ENCODE measurements around the gene CXCR3. TPM values are rescaled to one million over a fixed set of nuclear protein-coding genes. Genes with fewer than 3 reads are reported as not detected.
A peak's percentile ranks its signal among the peaks of the same experiment; 100 is the strongest.
"Not testable (repeated sequence)": the region's sequence is repeated elsewhere in the genome, so short reads cannot be mapped to it uniquely, and the experiment has no call there.

The CXCR3 gene
- total RNA-seq, 1 donor from 2014 or later, result not detected

DNA sequence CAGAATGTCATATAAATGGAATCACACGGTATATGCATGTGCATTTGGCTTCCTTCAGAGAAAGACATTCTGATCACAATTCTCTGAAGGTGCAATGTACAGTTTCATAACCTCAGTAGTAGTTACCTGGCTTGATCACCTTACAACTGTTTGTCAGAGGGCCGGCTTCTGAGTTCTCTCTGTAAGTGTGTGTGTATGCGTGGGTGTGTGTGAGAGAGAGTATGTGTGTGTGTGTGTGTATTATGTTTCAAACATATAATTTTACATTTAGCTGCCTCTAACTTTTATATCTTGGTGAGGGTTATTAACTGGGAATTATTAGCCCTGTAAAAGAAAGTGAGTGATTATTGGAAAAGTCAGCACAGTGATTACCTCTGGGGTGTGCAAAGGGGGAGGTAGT lies 41.0 kb upstream of the CXCR3 start:
- H3K27me3 Mint-ChIP-seq, result no peaks in the 10 kb centered on the region
- DNase-seq (ENCODE audit: extremely low spot score, unreplicated experiment), result no peak
- H3K4me1 Mint-ChIP-seq (ENCODE audit: unreplicated experiment), result no peaks in the 10 kb centered on the region
- H3K36me3 Mint-ChIP-seq, result no peaks in the 10 kb centered on the region
- no peak overlapping the region for H3K27ac Mint-ChIP-seq
- no peak for TF ChIP-seq CTCF (conservative IDR thresholded peaks at IDR 0.05)
- H3K9me3 Mint-ChIP-seq, result no peaks in the 10 kb centered on the region
- H3K4me3 Mint-ChIP-seq, result no peak overlapping the region

GRCh38 chrX:71657267-71657666 lies 39.0 kb upstream of the CXCR3 start:
- H3K9me3 Mint-ChIP-seq, result no peaks in the 10 kb centered on the region
- no peak overlapping the region for H3K4me3 Mint-ChIP-seq
- no peak for DNase-seq (ENCODE audit: extremely low spot score, unreplicated experiment)
- TF ChIP-seq CTCF (conservative IDR thresholded peaks at IDR 0.05), result no peak
- H3K4me1 Mint-ChIP-seq (ENCODE audit: unreplicated experiment), result no peaks in the 10 kb centered on the region
- H3K27ac Mint-ChIP-seq, result no peak overlapping the region
- H3K27me3 Mint-ChIP-seq, result no peaks in the 10 kb centered on the region
- no peaks in the 10 kb centered on the region for H3K36me3 Mint-ChIP-seq

DNA sequence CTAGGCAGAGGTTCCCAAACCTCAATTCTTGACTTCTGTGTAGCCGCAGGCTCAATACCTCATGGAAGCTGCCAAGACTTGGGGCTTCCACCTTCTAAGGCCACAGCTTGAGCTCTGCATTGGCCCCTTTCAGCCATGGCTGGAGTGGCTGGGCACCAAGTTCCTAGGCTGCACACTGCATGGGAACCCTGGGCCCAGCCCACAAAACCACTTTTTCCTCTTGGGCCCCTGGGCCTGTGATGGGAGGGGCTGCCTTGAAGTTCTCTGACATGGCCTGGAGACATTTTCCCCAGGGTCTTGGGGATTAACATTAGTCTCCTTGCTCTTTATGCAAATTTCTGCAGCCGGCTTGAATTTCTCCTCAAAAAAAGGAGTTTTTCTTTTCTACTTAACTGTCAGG lies 35.0 kb upstream of the CXCR3 start:
- H3K36me3 Mint-ChIP-seq, result no peaks in the 10 kb centered on the region
- no peaks in the 10 kb centered on the region for H3K9me3 Mint-ChIP-seq
- TF ChIP-seq CTCF (conservative IDR thresholded peaks at IDR 0.05), result no peak
- no peaks in the 10 kb centered on the region for H3K27me3 Mint-ChIP-seq
- no peak overlapping the region for H3K4me3 Mint-ChIP-seq
- no peaks in the 10 kb centered on the region for H3K4me1 Mint-ChIP-seq (ENCODE audit: unreplicated experiment)
- H3K27ac Mint-ChIP-seq, result no peak overlapping the region
- no peak for DNase-seq (ENCODE audit: extremely low spot score, unreplicated experiment)

DNA sequence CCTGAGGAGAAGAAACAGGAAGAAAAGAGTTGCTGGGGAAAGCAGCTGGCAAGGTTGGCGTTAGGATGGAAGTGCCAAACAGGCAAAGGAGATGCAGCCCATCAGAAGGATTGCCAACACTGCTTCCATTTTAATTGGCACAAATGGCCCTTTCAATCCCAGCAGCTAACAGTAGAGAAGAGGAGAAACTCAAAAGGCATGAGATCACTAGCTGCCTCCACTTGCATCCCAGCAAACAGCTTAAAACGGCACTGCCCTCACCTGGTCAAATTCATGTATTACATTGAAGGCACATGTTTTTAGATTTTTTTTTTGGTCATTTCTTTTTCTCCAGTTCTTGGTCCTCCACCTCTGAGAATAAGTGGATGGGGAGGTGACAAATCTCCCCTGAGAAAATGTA lies 34.1 kb upstream of the CXCR3 start:
- no peaks in the 10 kb centered on the region for H3K4me1 Mint-ChIP-seq (ENCODE audit: unreplicated experiment)

DNA sequence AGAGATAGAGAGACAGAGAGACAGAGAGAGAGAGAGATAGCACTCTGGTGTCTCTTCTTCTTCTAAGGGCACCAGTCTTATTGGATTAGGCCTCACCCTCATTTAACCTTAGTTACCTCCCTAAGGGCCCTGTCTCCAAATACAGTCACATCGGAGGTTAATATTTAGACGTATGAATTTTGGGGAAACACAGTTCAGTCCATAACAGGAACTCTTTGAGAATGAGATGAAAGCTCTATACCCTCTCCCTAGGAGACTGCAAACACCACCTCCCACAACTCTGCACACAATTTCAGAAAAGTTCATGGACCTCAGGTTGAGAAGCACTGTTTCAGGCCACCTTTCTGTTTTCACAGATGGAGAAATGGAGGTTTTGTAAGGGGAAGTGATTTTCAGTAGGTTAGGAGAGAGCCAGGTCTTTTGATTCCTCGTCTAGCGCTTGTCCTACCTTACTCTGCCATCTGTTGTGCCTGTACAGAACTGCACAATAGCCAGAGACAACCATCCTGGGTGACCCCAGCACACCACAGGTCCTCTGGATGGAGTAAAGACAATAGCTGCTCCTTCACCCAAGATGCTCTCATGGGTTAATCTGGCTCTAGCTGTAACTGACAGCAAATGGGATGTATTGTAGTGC lies 32.1 kb upstream of the CXCR3 start:
- DNase-seq (ENCODE audit: extremely low spot score, unreplicated experiment), result no peak
- no peak overlapping the region for H3K27ac Mint-ChIP-seq
- H3K27me3 Mint-ChIP-seq, result no peaks in the 10 kb centered on the region
- H3K4me3 Mint-ChIP-seq, result no peak overlapping the region
- TF ChIP-seq CTCF (conservative IDR thresholded peaks at IDR 0.05), result no peak
- H3K4me1 Mint-ChIP-seq (ENCODE audit: unreplicated experiment), result no peaks in the 10 kb centered on the region
- H3K36me3 Mint-ChIP-seq, result no peaks in the 10 kb centered on the region
- H3K9me3 Mint-ChIP-seq, result no peaks in the 10 kb centered on the region

More for the DNA sequence above, 34.1 kb upstream of the CXCR3 start:
- TF ChIP-seq CTCF (conservative IDR thresholded peaks at IDR 0.05), result peak; percentile 77
- no peak overlapping the region for H3K27ac Mint-ChIP-seq
- no peaks in the 10 kb centered on the region for H3K27me3 Mint-ChIP-seq
- H3K36me3 Mint-ChIP-seq, result no peaks in the 10 kb centered on the region
- no peak overlapping the region for H3K4me3 Mint-ChIP-seq
- DNase-seq (ENCODE audit: extremely low spot score, unreplicated experiment), result no peak
- no peaks in the 10 kb centered on the region for H3K9me3 Mint-ChIP-seq

DNA sequence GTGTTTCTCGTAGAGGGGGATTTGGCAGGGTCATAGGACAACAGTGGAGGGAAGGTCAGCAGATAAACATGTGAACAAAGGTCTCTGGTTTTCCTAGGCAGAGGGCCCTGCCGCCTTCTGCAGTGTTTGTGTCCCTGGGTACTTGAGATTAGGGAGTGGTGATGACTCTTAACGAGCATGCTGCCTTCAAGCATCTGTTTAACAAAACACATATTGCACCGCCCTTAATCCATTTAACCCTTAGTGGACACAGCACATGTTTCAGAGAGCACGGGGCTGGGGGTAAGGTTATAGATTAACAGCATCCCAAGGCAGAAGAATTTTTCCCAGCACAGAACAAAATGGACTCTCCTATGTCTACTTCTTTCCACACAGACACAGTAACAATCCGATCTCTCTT lies 26.1 kb upstream of the CXCR3 start:
- not testable (repeated sequence) for DNase-seq (ENCODE audit: extremely low spot score, unreplicated experiment); H3K9me3 Mint-ChIP-seq; H3K27ac Mint-ChIP-seq; H3K4me3 Mint-ChIP-seq; H3K27me3 Mint-ChIP-seq; H3K4me1 Mint-ChIP-seq (ENCODE audit: unreplicated experiment); H3K36me3 Mint-ChIP-seq

All from type B pancreatic cell (in vitro differentiated cells).